Heart left ventricle (tissue), 16 donors: ENCODE measurements around the gene KTN1. TPM values are rescaled to one million over a fixed set of nuclear protein-coding genes. Genes with fewer than 3 reads are reported as not detected.

ENCODE experiments used
- ATAC-seq, 4 donors: fragments of 200-7000 bp; cut with Tn5 transposase; one replicate each; pipeline ENCODE4 v1.9.1; 2020 to 2022; ENCODE audit warnings: moderate library complexity in 4 of 4, mild to moderate bottlenecking in 3 of 4, moderate number of reproducible peaks in 1 of 4
- DNase-seq, 5 donors: peaks; one replicate each; pipeline ENCODE4 v3.0.0-alpha.2; 2020
- H3K27ac ChIP-seq, 12 donors: fragments of 200-600 bp; sonication (generic) in 4 of 12; one replicate each; pipeline versions ENCODE4 v1.5.0 to v1.8.0; 2016 to 2022; ENCODE audit warnings: mild to moderate bottlenecking in 2 of 12
- H3K27me3 ChIP-seq, 9 donors: fragments of 200-600 bp; sonication (generic) in 2 of 9; one replicate each; pipeline versions ENCODE4 v1.5.1 to v1.8.0; 2016 to 2022; ENCODE audit warnings: mild to moderate bottlenecking in 3 of 9
- H3K36me3 ChIP-seq, 9 donors: fragments of 200-600 bp; sonication (generic) in 2 of 9; one replicate each; pipeline versions ENCODE4 v1.5.0 to v1.8.0; 2018 to 2022; ENCODE audit warnings: mild to moderate bottlenecking in 2 of 9
- H3K4me1 ChIP-seq, 12 donors: fragments of 200-600 bp; sonication (generic) in 4 of 12; one replicate each; pipeline versions ENCODE4 v1.5.0 to v1.8.0; 2016 to 2022; ENCODE audit warnings: mild to moderate bottlenecking in 3 of 12
- H3K4me3 ChIP-seq, 12 donors: fragments of 200-600 bp; sonication (generic) in 4 of 12; one replicate each; pipeline versions ENCODE4 v1.5.0 to v1.8.0; 2017 to 2022; ENCODE audit warnings: mild to moderate bottlenecking in 9 of 12, moderate library complexity in 4 of 12
- H3K9me3 ChIP-seq, 12 donors: fragments of 200-600 bp; sonication (generic) in 4 of 12; one replicate each; pipeline versions ENCODE4 v1.5.0 to v1.8.0; 2016 to 2022; ENCODE audit warnings: mild to moderate bottlenecking in 1 of 12
- POLR2A ChIP-seq, 2 donors: fragments of 450-650 bp; IDR thresholded peaks; one replicate each; pipeline ENCODE4 v1.6.1; 2017; ENCODE audit warnings: antibody characterized with exemption in 2 of 2, mild to moderate bottlenecking in 2 of 2, moderate library complexity in 2 of 2
- WGBS, 4 donors: extraction: QIAGEN DNeasy Blood & Tissue Kit in 2 of 4; methylation state at CpG; one replicate each; pipeline versions ENCODE4 v1.1.5 to v1.1.7; 2013 to 2018; 5-methylcytosine and 5-hydroxymethylcytosine counted together
- intact Hi-C, 10 donors: fragments of 100-400 bp; cut with DNase I; formaldehyde crosslinking; loops; one replicate each; pipeline versions ENCODE4 v1.11.1 to v1.14.2; 2022
- polyA plus RNA-seq, 2 donors: library from polyadenylated mRNA; stranded (reverse); fragments of 200-250 nt; gene quantifications; one replicate each; pipeline ENCODE4 v1.2.3, GENCODE V29; 2013
- total RNA-seq, 9 donors: library from RNA; depleted of rRNA in 2 of 9; stranded (reverse); fragments of >200 nt in 2 of 9; fragmentation: NEBNext Ultra II Directional in 3 of 9; extraction: Animal tissue kit (Norgen Biotek cat#: 25700) in 3 of 9; gene quantifications; one replicate each; pipeline versions ENCODE4 v1.1.0 to v1.2.4, GENCODE V29; 2016 to 2023
- TF ChIP-seq, protein P1 (sequence below), 12 donors: fragments of 200-600 bp; sonication (generic) in 4 of 12; IDR thresholded peaks; one replicate each; pipeline versions ENCODE4 v1.5.0 to v1.8.0; 2018 to 2022; ENCODE audit warnings: antibody characterized with exemption in 12 of 12, mild to moderate bottlenecking in 5 of 12
- donor health status: ischemic (EF 13 %, LVEDD 7.1; RV severe dilation, severe dysfunction).
- donor health status: healthy with polysubstance abuse.
- donor health status: DM: no; HTN: yes; CAD: no.
- donor health status: DM: no; HTN: no; CAD: no.
- donor health status: ischemic (EF 25% LVEDD 6.9; RV normal size, moderate dysfunction).
- donor health status: ischemic (EF 25% LVEDD 5.7; RV mildly dilated, moderate dysfunction).
- donor health status: healthy.
- donor health status: DM: yes; HTN: yes; CAD: no.
- donor health status: ischemic (EF 35%, LVEDD 5.7; RV mildly dilated, moderate dysfunction).
- donor health status: nonischemic (EF 11% LVEDD 7.7; RV severe dilation, severe dysfunction).
- donor health status: DM: yes; HTN: yes; CAD: no.
- donor health status: PGD.
- donor health status: ischemic (EF 29% LVEDD 5.4; RV normal size, mild dysfunction).
- donor health status: nonischemic (EF 23%, LVEDD 6.1; RV moderate dilation, normal function).

KTN1 gene
- total and polyA plus RNA-seq, 11 donors: 150 to 340 (median 249) TPM

- intact Hi-C loops: loop anchor here (5.0 to 10.0 kb wide), 7 partner anchors 630 to 768 kb away; no protein-coding TSS in a partner anchor
- DNase-seq (no peak), ATAC-seq (no peak)
- Histone ChIP-seq H3K27me3 (no peaks in the 10 kb centered on the region), H3K9me3 (no peaks in the 10 kb centered on the region), H3K36me3 (peaks cover 0 to 8% (median 0%) of the 10 kb centered on the region in 9 donors), H3K4me3 (no peak overlapping the region), H3K27ac (no peak overlapping the region), H3K4me1 (no peaks in the 10 kb centered on the region)
- WGBS, 4 donors: 92 to 99% (median 94%) methylated on average over 1 of the region's 1 CpG
- TF ChIP-seq POLR2A (IDR thresholded peaks at IDR 0.05): no peak
- TF ChIP-seq, protein P1, sequence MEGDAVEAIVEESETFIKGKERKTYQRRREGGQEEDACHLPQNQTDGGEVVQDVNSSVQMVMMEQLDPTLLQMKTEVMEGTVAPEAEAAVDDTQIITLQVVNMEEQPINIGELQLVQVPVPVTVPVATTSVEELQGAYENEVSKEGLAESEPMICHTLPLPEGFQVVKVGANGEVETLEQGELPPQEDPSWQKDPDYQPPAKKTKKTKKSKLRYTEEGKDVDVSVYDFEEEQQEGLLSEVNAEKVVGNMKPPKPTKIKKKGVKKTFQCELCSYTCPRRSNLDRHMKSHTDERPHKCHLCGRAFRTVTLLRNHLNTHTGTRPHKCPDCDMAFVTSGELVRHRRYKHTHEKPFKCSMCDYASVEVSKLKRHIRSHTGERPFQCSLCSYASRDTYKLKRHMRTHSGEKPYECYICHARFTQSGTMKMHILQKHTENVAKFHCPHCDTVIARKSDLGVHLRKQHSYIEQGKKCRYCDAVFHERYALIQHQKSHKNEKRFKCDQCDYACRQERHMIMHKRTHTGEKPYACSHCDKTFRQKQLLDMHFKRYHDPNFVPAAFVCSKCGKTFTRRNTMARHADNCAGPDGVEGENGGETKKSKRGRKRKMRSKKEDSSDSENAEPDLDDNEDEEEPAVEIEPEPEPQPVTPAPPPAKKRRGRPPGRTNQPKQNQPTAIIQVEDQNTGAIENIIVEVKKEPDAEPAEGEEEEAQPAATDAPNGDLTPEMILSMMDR (IDR thresholded peaks at IDR 0.05): no peak
These were observed 124.6 kb downstream of the KTN1 start for GRCh38 chr14:55704654-55705053.

DNA sequence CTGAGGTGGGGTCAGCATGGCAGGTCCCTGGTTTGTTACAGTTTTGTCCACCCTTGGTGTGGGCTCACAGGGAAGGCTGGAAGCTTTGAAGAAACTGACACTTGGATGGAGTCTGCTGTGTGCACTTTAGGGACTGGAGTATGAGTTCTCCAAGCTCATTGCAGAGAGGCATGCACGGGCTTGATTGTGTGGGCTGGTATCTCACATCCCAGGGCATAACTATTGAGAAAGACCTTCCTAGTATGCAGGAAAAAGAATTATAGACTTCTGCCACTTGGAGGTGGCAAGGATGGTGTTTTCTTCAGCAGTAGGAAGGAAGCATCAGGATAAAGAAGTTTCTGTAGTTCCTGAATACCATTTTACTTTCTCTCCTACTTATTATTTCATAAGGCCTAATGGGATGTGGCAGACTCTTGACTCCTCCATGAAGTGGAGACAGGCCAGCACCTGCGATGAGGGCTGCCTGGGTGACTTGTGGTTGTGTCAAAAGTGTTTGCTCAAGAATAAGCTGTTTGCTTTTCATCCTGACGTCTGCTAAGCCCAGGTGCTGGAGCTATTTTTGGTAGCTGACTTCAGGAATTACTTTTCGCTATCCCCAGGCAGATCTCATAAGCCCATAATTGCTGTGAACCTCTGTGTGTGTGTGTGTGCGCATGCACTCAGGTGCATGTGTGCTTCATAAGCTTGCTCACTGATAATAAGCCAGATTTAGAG is 125.8 kb downstream of the KTN1 start:
- no peak for ATAC-seq
- Histone ChIP-seq H3K4me3 (no peak overlapping the region), H3K36me3 (peaks cover 0 to 8% (median 0%) of the 10 kb centered on the region in 9 donors), H3K4me1 (peaks cover 0 to 5% (median 0%) of the 10 kb centered on the region in 12 donors), H3K9me3 (no peaks in the 10 kb centered on the region), H3K27ac (no peak overlapping the region), H3K27me3 (no peaks in the 10 kb centered on the region)
- no peak for TF ChIP-seq POLR2A (IDR thresholded peaks at IDR 0.05)
- TF ChIP-seq, protein P1 (IDR thresholded peaks at IDR 0.05): no peak
- DNase-seq: no peak
- intact Hi-C loops: loop anchor here (2.0 to 10.0 kb wide), 9 partner anchors 629 to 769 kb away; no protein-coding TSS in a partner anchor
- 69 to 77% (median 74%) methylated on average over 5 of the region's 5 CpGs for WGBS, 4 donors

- H3K27ac ChIP-seq: no peak overlapping the region
- DNase-seq: no peak
- TF ChIP-seq, protein P1 (IDR thresholded peaks at IDR 0.05): no peak
- TF ChIP-seq POLR2A (IDR thresholded peaks at IDR 0.05): no peak
- no peak overlapping the region for H3K4me3 ChIP-seq
- ATAC-seq: no peak
- 77 to 89% (median 82%) methylated on average over 1 of the region's 1 CpG for WGBS, 4 donors
- H3K4me1 ChIP-seq: peaks cover 0 to 10% (median 2%) of the 10 kb centered on the region in 12 donors
- intact Hi-C loops: loop anchor here (2.0 to 10.0 kb wide), 9 partner anchors 628 to 768 kb away; no protein-coding TSS in a partner anchor
- H3K9me3 ChIP-seq: no peaks in the 10 kb centered on the region
- H3K27me3 ChIP-seq: no peaks in the 10 kb centered on the region
- peaks cover 0 to 8% (median 0%) of the 10 kb centered on the region in 9 donors for H3K36me3 ChIP-seq
These were observed 126.3 kb downstream of the KTN1 start for GRCh38 chr14:55706365-55706684.

DNA sequence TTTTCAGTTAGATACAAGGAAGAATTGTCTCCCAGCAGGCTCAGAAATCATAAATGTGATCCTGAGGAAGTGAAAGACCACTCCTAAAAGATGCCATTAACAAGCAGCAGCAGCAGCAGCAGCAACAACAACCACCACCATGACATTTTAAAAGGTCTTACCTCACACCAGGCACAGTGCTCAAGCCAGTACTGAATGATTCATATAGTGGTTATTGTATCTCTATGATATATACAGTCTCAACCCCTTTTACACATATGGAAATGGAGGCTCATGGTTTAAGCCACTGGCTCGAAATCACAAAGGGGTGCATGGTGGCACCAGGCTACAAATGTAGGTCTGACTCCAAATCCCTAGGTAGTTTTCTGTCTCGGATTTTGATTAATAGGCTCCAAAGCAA is 126.9 kb downstream of the KTN1 start:
- no peak for ATAC-seq
- no peak overlapping the region for H3K4me3 ChIP-seq
- no peak for DNase-seq
- TF ChIP-seq, protein P1 (IDR thresholded peaks at IDR 0.05): no peak
- no peak for TF ChIP-seq POLR2A (IDR thresholded peaks at IDR 0.05)
- intact Hi-C loops: loop anchor here (2.0 to 10.0 kb wide), 9 partner anchors 628 to 768 kb away; no protein-coding TSS in a partner anchor
- peaks cover 0 to 10% (median 2%) of the 10 kb centered on the region in 12 donors for H3K4me1 ChIP-seq
- no peaks in the 10 kb centered on the region for H3K9me3 ChIP-seq
- H3K36me3 ChIP-seq: peaks cover 0 to 8% (median 0%) of the 10 kb centered on the region in 9 donors
- no peak overlapping the region for H3K27ac ChIP-seq
- WGBS, 4 donors: 47 to 70% (median 64%) methylated on average over 2 of the region's 2 CpGs
- H3K27me3 ChIP-seq: no peaks in the 10 kb centered on the region
